Measurements from ENCODE around the gene MAPKBP1.

The MAPKBP1 gene

DNA sequence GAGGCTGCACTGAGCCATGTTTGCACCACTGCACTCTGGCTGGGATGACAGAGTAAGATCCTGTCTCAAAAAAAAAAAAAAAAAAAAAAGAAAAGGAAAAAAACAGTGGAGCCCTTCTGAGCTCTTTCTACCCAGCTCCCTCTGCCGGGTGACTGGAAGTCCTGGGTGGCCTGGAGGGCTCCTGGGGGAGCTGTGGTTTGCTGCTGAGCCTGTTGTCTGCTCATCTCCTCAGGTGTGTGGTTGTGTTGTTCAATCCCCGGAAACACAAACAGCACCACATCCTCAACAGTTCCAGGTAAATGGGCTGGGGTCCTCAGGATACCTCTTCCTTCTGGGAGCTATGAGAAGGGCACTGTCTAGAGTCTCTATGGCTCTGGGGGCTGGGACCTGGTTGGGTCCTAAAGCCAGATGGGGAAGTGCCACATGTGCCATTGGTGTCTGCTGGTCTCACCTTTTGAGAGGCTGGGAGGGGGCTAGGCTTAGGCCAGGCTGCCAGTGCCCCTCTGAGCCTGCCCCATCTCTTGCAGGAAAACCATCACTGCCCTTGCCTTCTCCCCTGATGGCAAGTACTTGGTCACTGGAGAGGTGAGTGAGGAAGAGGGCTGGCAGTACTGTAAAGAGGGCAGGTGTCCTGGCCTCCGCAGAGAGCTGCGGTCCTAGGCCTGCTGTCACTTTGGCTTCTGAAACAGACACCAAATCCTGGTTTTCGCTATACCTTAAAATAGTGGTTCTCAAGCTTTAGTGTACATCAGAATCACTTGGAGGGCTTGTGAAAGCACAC lies 36.6 kb downstream of the MAPKBP1 start:
- no peak for DNase-seq

DNA sequence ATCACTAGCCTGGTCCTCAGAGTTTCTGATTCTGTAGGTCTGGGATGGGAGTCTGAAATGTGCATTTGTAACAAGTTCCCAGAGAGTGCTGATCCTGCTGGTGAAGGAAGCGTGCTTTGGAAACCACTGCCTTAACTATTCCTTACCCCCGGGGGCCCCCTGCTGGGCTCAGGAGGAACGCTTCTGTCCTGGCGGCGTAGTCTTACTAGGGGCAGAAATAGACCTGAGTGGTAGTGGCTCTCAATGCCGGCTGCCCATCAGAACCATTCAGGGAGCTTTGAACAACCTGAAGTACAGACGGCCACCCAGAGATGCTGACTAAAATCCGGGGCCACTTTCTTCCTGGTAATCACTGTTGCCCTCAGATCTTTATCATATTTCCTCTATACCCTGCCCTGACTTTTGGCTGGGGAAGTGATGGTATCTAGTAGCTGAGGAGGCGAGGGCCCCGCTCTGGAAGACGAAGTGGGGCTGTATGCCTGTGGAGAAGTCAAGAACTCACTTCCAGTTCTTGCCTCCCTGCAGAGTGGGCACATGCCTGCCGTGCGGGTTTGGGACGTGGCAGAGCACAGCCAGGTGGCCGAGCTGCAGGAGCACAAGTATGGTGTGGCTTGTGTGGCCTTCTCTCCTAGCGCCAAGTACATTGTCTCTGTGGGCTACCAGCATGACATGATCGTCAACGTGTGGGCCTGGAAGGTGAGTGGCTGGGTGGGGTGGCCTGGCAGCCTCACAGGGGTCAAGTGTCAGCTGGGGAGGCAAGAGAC lies 37.3 kb downstream of the MAPKBP1 start:
- DNase-seq, result peak; percentile 33 to 76

- DNase-seq, result no peak
Observed at GRCh38 chr15:41812820-41813375, 38.6 kb downstream of the MAPKBP1 start.

DNA sequence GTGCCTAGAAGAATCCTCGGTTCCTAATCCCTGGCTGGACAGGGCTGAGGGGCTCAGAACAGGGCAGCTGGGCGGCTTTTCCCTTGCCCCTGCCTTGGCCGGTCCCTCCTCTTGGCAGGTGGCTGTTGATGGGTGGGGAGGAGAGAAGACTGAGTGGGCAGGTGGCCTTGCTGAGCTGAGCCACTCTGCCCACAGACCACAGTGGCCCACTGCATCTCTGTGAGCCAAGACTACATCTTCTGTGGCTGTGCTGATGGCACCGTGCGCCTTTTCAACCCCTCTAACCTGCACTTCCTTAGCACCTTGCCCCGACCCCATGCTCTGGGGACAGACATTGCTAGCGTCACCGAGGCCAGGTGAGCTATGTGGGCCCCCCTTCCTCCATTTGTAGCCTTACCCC lies 39.1 kb downstream of the MAPKBP1 start:
- DNase-seq, result no peak

GRCh38 chr15:41814534-41814933 lies 40.2 kb downstream of the MAPKBP1 start:
- no peak for DNase-seq

DNA sequence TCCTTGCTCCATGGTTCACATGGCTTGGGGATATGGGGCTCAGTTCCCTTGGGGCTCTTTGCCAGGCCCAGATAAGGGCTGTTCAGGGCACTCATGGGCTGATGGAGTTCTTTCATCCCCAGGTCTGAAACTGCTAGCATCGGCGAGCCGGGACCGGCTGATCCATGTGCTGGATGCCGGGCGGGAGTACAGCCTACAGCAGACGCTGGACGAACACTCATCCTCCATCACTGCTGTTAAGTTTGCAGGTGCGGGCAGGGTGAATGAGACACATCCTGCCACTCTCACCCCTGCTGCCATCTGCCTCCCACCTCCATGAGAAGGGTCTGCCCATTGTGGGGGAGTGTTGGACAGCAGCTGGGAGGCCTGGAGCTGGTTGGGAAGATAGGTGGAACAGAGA lies 42.5 kb downstream of the MAPKBP1 start:
- no peak for DNase-seq

- no peak for DNase-seq
Observed at GRCh38 chr15:41817327-41817726, 43.0 kb downstream of the MAPKBP1 start.

DNA sequence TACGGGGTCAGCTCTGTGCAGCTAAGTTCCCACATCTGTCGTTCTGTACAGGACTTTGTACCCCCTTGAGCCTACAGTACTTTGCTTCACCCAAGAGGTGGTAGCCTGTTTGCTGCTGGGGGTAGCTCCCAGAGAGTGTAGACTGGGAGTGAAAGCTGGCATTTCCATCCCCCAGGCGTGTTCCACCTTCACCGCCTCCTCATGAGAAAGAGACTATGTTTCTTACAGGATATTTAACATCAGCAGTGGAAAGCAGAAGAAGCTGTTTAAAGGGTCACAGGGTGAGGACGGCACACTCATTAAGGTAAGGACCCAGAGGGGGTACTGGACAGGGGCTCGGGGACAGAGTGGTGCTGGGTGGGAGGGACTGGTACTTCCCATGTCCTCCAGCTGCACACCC lies 43.5 kb downstream of the MAPKBP1 start:
- no peak for DNase-seq

DNA sequence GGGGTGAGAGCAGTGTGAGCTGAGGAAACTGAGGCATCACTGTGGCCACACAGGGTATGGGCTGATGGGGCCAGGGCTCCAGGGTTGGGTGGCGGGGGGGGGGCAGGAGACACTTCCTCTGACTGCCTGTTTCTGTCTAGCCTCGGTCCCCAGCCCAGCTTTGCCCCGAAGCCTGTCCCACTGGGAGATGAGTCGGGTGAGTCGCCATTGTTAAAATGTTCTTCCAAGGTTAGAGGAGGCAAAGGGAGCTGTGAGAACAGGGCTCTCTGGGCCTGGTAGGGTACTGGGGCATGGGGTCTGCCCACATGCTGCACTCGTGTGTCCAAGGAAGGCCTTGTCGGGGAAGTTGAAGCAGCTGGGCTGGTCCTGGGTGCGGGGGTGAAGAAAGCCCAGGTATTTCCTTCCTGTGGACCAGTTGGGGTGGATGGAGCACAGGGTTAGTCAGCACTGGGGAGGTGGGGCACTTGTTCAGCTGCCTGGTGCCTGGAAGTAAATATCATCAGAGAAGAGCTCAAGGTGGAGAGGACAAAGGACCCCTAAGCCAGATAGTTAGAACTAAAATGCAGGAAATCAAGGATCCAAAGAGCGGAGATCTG lies 45.3 kb downstream of the MAPKBP1 start:
- DNase-seq, result no peak

GRCh38 chr15:41820791-41821423 lies 46.6 kb downstream of the MAPKBP1 start:
- DNase-seq, result no peak

GRCh38 chr15:41821831-41822230 lies 47.5 kb downstream of the MAPKBP1 start:
- DNase-seq, result no peak

DNA sequence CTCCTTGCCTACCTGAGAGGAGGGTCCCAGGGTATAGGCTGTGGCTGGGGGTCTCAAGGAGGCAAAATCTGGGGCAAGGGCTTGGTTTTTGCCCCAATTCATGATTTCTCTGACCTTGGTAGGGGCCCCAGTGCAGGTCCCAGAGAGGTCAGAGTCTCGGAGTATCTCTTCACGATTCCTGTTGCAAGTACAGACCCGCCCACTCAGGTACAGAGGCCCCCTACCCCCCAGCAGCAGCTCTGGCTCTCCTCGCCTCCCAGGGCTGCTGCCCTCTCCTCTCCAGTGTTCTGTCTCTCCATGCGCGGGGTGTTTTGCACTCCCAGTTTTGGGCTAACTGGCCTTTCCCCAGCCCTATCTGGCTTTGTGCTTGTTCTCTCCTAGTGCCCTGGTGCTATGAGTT lies 48.2 kb downstream of the MAPKBP1 start:
- DNase-seq, result no peak

- no peak for DNase-seq
Observed at GRCh38 chr15:41822957-41823356, 48.7 kb downstream of the MAPKBP1 start.

DNA sequence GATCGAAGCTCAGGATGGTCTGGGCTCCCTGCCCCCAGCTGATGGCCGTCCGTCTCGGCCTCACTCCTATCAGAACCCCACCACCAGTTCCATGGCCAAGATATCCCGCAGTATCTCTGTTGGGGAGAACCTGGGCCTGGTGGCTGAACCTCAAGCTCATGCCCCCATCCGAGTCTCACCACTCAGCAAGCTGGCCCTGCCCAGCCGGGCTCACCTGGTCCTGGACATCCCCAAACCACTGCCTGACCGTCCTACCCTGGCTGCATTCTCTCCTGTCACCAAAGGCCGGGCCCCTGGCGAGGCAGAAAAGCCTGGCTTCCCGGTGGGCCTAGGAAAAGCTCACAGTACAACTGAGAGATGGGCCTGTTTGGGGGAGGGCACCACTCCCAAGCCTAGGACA lies 49.2 kb downstream of the MAPKBP1 start:
- DNase-seq, result no peak

GRCh38 chr15:41824062-41824745 lies 49.9 kb downstream of the MAPKBP1 start:
- DNase-seq, result no peak

- DNase-seq, result no peak
Observed at GRCh38 chr15:41825145-41825544, 50.9 kb downstream of the MAPKBP1 start.

DNA sequence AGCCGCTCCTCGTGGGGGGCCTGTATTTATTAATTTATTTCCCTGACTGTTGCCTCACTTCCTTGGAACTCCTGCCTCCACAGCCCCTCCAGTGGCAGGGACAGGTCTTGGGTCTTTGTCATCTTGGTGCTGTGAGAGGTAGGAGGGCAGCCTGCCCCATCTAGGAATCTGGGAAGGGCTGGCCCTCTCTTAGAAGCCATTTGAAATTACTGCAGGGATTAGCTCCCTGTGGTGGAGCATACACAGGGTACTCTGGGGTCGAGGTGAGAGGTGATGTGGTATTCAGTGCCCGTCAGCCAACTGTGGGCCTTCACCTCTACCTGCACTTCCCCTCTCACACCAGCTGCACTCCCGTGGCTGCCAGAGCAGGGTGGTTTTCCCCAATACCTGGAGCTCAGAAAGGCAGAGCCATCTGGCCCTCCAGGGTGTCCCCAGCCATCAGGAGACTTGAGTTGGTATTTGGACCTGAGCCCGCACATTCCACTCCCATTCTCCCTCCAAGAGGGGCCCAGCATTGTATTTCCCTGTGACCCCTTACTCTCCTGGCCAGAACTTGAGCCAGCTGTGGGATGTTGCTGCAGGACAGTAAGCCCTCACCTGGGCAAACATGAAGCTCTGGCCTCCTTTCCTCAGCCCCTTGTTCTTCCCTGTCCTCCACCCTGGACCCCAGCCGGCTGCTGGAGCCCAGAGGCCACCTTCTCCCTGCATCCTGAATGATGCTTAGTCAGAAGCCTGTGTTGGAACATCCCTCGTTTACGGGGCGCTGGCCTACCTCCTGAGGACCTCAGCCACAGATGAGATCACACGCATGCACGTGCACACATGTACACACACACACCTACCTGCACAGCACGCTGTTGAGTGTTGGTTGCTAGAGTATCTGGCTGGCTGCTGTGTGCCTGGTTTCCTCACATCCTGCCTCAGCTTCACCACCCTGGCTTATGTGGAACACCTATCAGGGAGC lies 51.6 kb downstream of the MAPKBP1 start:
- no peak for DNase-seq

- DNase-seq, result no peak
Observed at GRCh38 chr15:41827290-41827879, 53.1 kb downstream of the MAPKBP1 start.

GRCh38 chr15:41827880-41828806 lies 53.9 kb downstream of the MAPKBP1 start, which contains the start of gene JMJD7:
TSS of gene JMJD7 (plus strand) at chr15:41828092. CDS start at chr15:41828125, 33 bp downstream.
- DNase-seq, result peak; percentile 74 to 96

DNA sequence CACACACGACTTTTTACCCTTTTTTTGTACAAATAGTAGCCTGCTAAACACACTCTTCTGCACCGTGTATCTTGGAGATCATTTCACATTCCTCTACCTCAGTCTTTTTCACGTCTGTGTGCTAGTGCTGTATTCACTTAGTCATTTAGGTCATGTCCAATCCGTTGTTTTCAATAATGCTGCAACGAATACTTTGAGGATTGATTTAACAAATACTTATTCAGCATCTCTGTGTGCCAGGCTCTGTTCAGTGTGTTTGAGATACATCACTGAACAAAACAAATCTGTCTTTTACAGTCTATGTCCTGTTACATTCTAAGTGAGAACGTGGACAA lies 54.5 kb downstream of the MAPKBP1 start:
- DNase-seq, result no peak

Measured in bone marrow (tissue), 2 donors.